Progenitor cell of endocrine pancreas (in vitro differentiated cells): ENCODE data around the gene TAS2R4. TPM values are rescaled to one million over a fixed set of nuclear protein-coding genes. Genes with fewer than 3 reads are reported as not detected.
A peak's percentile ranks its signal among the peaks of the same experiment; 100 is the strongest.

ENCODE experiments used
- DNase-seq: peaks from one replicate; pipeline ENCODE4 v3.0.0; 2021; ENCODE audit warnings: low spot score; ENCODE audit not compliant: unreplicated experiment
- H3K27ac Mint-ChIP-seq: 2 replicates; pipeline ENCODE4 v1.8.0; 2021; ENCODE audit warnings: mild to moderate bottlenecking, moderate library complexity, mixed read lengths
- H3K27me3 Mint-ChIP-seq: 2 replicates; pipeline ENCODE4 v1.8.0; 2021; ENCODE audit warnings: mixed read lengths
- H3K36me3 Mint-ChIP-seq: 2 replicates; pipeline ENCODE4 v1.8.0; 2022; ENCODE audit warnings: mixed read lengths; ENCODE audit not compliant: insufficient read depth
- H3K4me1 Mint-ChIP-seq: 2 replicates; pipeline ENCODE4 v1.8.0; 2021; ENCODE audit warnings: low read depth, mixed read lengths
- H3K4me3 Mint-ChIP-seq: 2 replicates; pipeline ENCODE4 v1.8.0; 2021; ENCODE audit warnings: low read depth, mild to moderate bottlenecking, moderate library complexity, mixed read lengths
- H3K9me3 Mint-ChIP-seq: 2 replicates; pipeline ENCODE4 v1.8.0; 2021; ENCODE audit warnings: low read depth, mixed read lengths
- CTCF ChIP-seq: fragments of 200-600 bp; sonication (generic); IDR thresholded peaks from one replicate; pipeline ENCODE4 v1.5.0; 2021; ENCODE audit warnings: antibody characterized with exemption, mild to moderate bottlenecking; ENCODE audit not compliant: unreplicated experiment
- long read RNA-seq: library from polyadenylated mRNA; unstranded; transcript quantifications from one replicate; pipeline ENCODE4 v2.0.0, GENCODE V29; 2020
- total RNA-seq: library from RNA; stranded (reverse); gene quantifications from 2 replicates; pipeline ENCODE4 v1.2.1, GENCODE V29; 2021

TAS2R4 gene
- 2.4 and 3.7 TPM in 2 replicates for total RNA-seq
- long read RNA-seq = 0 reads

- H3K27me3 Mint-ChIP-seq = no peaks in the 10 kb centered on the region
- no peak within 1 kb of the TSS for H3K27ac Mint-ChIP-seq
Observed at GRCh38 chr7:141776374-141776773, at the start of gene TAS2R4. Gene TAS2R4, plus strand, starts transcription at chr7:141776674. Its CDS starts 1,815 bp downstream, at chr7:141778489.

GRCh38 chr7:141729020-141729419 lies 47.5 kb upstream of the TAS2R4 start:
- no peak for DNase-seq
- H3K36me3 Mint-ChIP-seq = no peaks in the 10 kb centered on the region
- TF ChIP-seq CTCF = no peak
- no peaks in the 10 kb centered on the region for H3K9me3 Mint-ChIP-seq
- H3K4me1 Mint-ChIP-seq = no peaks in the 10 kb centered on the region
- no peak overlapping the region for H3K27ac Mint-ChIP-seq
- H3K4me3 Mint-ChIP-seq = no peak overlapping the region
- H3K27me3 Mint-ChIP-seq = no peaks in the 10 kb centered on the region

More at GRCh38 chr7:141776374-141776773, at the start of gene TAS2R4:
- H3K4me1 Mint-ChIP-seq = no peaks in the 10 kb centered on the region
- TF ChIP-seq CTCF = no peak
- peaks cover 46% of the 10 kb centered on the region for H3K36me3 Mint-ChIP-seq
- no peak for DNase-seq
- no peak within 1 kb of the TSS for H3K4me3 Mint-ChIP-seq
- peaks cover 11% of the 10 kb centered on the region for H3K9me3 Mint-ChIP-seq

GRCh38 chr7:141731476-141732149 lies 44.9 kb upstream of the TAS2R4 start:
- no peaks in the 10 kb centered on the region for H3K27me3 Mint-ChIP-seq
- H3K4me1 Mint-ChIP-seq = no peaks in the 10 kb centered on the region
- H3K4me3 Mint-ChIP-seq = no peak overlapping the region
- H3K9me3 Mint-ChIP-seq = no peaks in the 10 kb centered on the region
- no peaks in the 10 kb centered on the region for H3K36me3 Mint-ChIP-seq
- DNase-seq = no peak
- no peak for TF ChIP-seq CTCF
- H3K27ac Mint-ChIP-seq = no peak overlapping the region

GRCh38 chr7:141737118-141737835 lies 39.2 kb upstream of the TAS2R4 start:
- peak overlapping the region; percentile 99 for H3K27ac Mint-ChIP-seq
- H3K4me1 Mint-ChIP-seq = peaks cover 16% of the 10 kb centered on the region
- H3K4me3 Mint-ChIP-seq = peak overlapping the region; percentile 98
- H3K9me3 Mint-ChIP-seq = no peaks in the 10 kb centered on the region
- H3K27me3 Mint-ChIP-seq = no peaks in the 10 kb centered on the region
- H3K36me3 Mint-ChIP-seq = peaks cover 5% of the 10 kb centered on the region
- no peak for DNase-seq
- TF ChIP-seq CTCF = no peak

- DNase-seq = peak; percentile 76
- peak within 1 kb of the TSS; percentile 99 for H3K27ac Mint-ChIP-seq
- peak; percentile 79 for TF ChIP-seq CTCF
- H3K4me1 Mint-ChIP-seq = peaks cover 16% of the 10 kb centered on the region
- H3K9me3 Mint-ChIP-seq = no peaks in the 10 kb centered on the region
- peaks cover 8% of the 10 kb centered on the region for H3K36me3 Mint-ChIP-seq
- H3K4me3 Mint-ChIP-seq = peak within 1 kb of the TSS; percentile 98
- no peaks in the 10 kb centered on the region for H3K27me3 Mint-ChIP-seq
Observed at GRCh38 chr7:141737836-141738591, 38.5 kb upstream of the TAS2R4 start, which contains the start of gene SSBP1. Gene SSBP1, plus strand, starts transcription at chr7:141738358. Its CDS starts 809 bp downstream, at chr7:141739167.
